ENCODE measurements around the gene VARS2.

- TF ChIP-seq, protein P1, sequence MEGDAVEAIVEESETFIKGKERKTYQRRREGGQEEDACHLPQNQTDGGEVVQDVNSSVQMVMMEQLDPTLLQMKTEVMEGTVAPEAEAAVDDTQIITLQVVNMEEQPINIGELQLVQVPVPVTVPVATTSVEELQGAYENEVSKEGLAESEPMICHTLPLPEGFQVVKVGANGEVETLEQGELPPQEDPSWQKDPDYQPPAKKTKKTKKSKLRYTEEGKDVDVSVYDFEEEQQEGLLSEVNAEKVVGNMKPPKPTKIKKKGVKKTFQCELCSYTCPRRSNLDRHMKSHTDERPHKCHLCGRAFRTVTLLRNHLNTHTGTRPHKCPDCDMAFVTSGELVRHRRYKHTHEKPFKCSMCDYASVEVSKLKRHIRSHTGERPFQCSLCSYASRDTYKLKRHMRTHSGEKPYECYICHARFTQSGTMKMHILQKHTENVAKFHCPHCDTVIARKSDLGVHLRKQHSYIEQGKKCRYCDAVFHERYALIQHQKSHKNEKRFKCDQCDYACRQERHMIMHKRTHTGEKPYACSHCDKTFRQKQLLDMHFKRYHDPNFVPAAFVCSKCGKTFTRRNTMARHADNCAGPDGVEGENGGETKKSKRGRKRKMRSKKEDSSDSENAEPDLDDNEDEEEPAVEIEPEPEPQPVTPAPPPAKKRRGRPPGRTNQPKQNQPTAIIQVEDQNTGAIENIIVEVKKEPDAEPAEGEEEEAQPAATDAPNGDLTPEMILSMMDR (IDR thresholded peaks at IDR 0.05) = no peak
- no peak for TF ChIP-seq POLR2A (IDR thresholded peaks at IDR 0.05)
Observed at GRCh38 chr6:30893001-30893591, 20.9 kb upstream of the VARS2 start.
